Measurements from ENCODE around the gene CDC25C. TPM values are rescaled to one million over a fixed set of nuclear protein-coding genes. Genes with fewer than 3 reads are reported as not detected.
A peak's percentile ranks its signal among the peaks of the same experiment; 100 is the strongest.
"Not testable (repeated sequence)": the region's sequence is repeated elsewhere in the genome, so short reads cannot be mapped to it uniquely, and the experiment has no call there.

Gene CDC25C
- total and polyA plus RNA-seq, 2 of the 4 experiments (the other 2 are of a cell fraction), result 7.3 to 8.2 TPM

DNA sequence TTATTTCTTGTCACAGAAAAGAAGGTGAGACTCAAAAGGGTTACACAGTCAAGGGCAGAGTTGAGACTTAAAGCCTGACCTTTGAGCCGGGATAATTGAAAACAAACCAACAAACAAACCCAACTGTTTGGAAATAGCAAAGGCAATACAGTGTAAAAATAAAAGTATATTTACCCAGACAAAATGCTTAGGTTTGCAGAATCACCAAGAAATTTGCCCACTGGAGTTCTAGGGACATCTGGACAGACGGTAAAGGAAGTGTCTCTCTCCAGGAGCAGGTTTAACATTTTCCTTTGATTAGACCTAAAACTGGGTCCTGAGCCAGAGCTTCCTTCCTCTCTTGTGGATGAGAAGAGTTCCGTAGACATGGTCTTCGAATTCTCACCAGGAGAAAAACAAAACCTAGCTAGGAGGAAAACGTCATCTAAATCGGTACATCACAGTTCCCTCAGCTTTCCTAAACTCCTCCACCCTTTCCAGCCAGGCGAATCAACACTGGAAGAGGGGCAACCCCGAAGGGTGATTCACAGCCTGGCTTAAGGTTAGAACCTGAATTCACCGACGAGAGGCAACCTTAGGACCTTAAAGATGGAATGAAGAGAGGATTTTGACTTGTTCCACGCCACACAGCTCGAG is 673 bp downstream of the CDC25C start:
- DNase-seq, result no peak
- Histone ChIP-seq H2AK5ac (ENCODE audit: low read depth, low read length) (no peak overlapping the region), H3K36me3 (ENCODE audit: control insufficient read depth, insufficient read depth, low read length) (no peaks in the 10 kb centered on the region; the same call in 1 of the 2 replicates), H3K27ac (ENCODE audit: insufficient read depth, low read length) (peak overlapping the region; percentile 1; the same call in 1 of the 2 replicates), H2BK5ac (ENCODE audit: low read depth, low read length, poor library complexity, severe bottlenecking) (no peak overlapping the region), H2BK120ac (ENCODE audit: low read depth, low read length) (no peak overlapping the region), H2AK9ac (replicated peaks; ENCODE audit: low read depth, low read length, poor library complexity) (peak overlapping the region; percentile 89), H3K4me1 (ENCODE audit: control insufficient read depth, insufficient read depth, low read length) (0 out of 2 replicates have a peak, but pooled peaks cover 2% of the 10 kb centered on the region), H3K4me3 (ENCODE audit: insufficient read depth, low read depth, low read length) (peak overlapping the region; percentile 56), H3K9me3 (ENCODE audit: control insufficient read depth, insufficient read depth, low read length) (no peaks in the 10 kb centered on the region), H2BK20ac (ENCODE audit: low read depth, low read length) (no peak overlapping the region), H4K8ac (ENCODE audit: low read depth in 2 of 2, low read length in 2 of 2) (no peak overlapping the region), H4K5ac (ENCODE audit: low read depth, low read length) (no peak overlapping the region), H3K27me3 (ENCODE audit: control insufficient read depth, insufficient read depth, low read length) (no peaks in the 10 kb centered on the region), H3K4ac (ENCODE audit: low read depth, low read length) (peak overlapping the region; percentile 45), H2BK15ac (ENCODE audit: low read depth, low read length) (no peak overlapping the region), H3K23ac (ENCODE audit: low read depth, low read length) (no peak overlapping the region), H3K9me1 (ENCODE audit: insufficient read depth, low read length) (no peaks in the 10 kb centered on the region), H4K20me1 (ENCODE audit: insufficient read depth, low read length) (no peaks in the 10 kb centered on the region), H3K14ac (replicated peaks; ENCODE audit: low read depth, low read length) (no peak overlapping the region), H4K91ac (ENCODE audit: insufficient read depth, low read depth, low read length) (no peak overlapping the region; the same call in 1 of the 2 replicates), H3K56ac (ENCODE audit: extremely low read depth, insufficient read depth, low read length) (0 out of 2 replicates have a peak overlapping the region, but pooled peaks have one; percentile 34), H3K9ac (ENCODE audit: low read depth, low read length) (peak overlapping the region; percentile 44; the same call in 1 of the 2 replicates), H3K79me1 (ENCODE audit: low read depth in 1 of 2, low read length in 2 of 2) (peaks cover 3 to 7% of the 10 kb centered on the region in 2 experiments; a peak in 2 of 4 replicates), H3K4me2 (ENCODE audit: low read depth, low read length) (peak overlapping the region; percentile 87), H2AFZ (replicated peaks; ENCODE audit: low read length, poor library complexity) (peak overlapping the region; percentile 95), H3K18ac (ENCODE audit: low read depth, low read length) (no peak overlapping the region)
- TF ChIP-seq, protein P1, sequence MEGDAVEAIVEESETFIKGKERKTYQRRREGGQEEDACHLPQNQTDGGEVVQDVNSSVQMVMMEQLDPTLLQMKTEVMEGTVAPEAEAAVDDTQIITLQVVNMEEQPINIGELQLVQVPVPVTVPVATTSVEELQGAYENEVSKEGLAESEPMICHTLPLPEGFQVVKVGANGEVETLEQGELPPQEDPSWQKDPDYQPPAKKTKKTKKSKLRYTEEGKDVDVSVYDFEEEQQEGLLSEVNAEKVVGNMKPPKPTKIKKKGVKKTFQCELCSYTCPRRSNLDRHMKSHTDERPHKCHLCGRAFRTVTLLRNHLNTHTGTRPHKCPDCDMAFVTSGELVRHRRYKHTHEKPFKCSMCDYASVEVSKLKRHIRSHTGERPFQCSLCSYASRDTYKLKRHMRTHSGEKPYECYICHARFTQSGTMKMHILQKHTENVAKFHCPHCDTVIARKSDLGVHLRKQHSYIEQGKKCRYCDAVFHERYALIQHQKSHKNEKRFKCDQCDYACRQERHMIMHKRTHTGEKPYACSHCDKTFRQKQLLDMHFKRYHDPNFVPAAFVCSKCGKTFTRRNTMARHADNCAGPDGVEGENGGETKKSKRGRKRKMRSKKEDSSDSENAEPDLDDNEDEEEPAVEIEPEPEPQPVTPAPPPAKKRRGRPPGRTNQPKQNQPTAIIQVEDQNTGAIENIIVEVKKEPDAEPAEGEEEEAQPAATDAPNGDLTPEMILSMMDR (conservative IDR thresholded peaks at IDR 0.05; ENCODE audit: low read depth, low read length), result no peak
- TF ChIP-seq POLR2A (IDR thresholded peaks at IDR 0.05; ENCODE audit: low read depth, low read length) (no peak), CEBPB (IDR thresholded peaks at IDR 0.05; ENCODE audit: low read depth, low read length) (no peak), RAD21 (IDR thresholded peaks at IDR 0.05; ENCODE audit: low read length) (no peak), MAFK (IDR thresholded peaks at IDR 0.05; ENCODE audit: low read depth, low read length) (peak; percentile 76), MXI1 (IDR thresholded peaks at IDR 0.05; ENCODE audit: borderline replicate concordance, low read depth, low read length) (no peak)
- ATAC-seq (ENCODE audit: low read depth), result no peak
- in situ Hi-C loops (cut with MboI; ENCODE audit: low sequenced_read_pairs), result no loop called here
- CTCF ChIA-PET, result interaction anchor here (1.2 kb wide), 2 partner anchors 10 to 22 kb away, joined by 3 to 4 read pairs; partner anchors contain the start of gene KDM3B
- WGBS, 2 experiments (ENCODE audit: extremely low coverage in 2 of 2, insufficient read length in 1 of 2), result no CpG with 5 or more reads among the region's 12 CpGs
- intact Hi-C loops (cut with micrococcal nuclease), result no loop called here
- BruUV-seq (replicated peaks), result no TSS peak
- POLR2A ChIA-PET (ENCODE audit: unreplicated experiment), result no interaction called here
- dilution Hi-C loops (cut with HindIII; ENCODE audit: low sequenced_read_pairs, unreplicated experiment), result no loop called here

DNA sequence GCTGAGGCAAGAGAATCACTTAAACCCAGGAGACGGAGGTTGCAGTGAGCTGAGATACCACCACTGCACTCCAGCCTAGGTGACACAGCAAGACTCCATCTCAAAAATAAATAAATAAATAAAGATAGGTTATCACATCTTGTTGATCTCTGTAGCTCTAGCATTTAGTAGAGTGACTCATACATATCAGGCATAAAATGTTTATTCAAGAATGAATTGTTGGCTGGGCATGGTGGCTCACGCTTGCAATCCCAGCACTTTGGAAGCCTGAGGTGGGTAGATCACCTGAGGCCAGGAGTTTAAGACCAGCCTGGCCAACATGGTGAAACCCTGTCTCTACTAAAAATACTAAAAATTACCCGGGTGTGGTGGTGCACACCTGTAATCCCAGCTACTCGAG is 13.4 kb downstream of the CDC25C start:
- not testable (repeated sequence) for ATAC-seq (ENCODE audit: low read depth); BruUV-seq (replicated peaks)
- no CpG with 5 or more reads among the region's 4 CpGs for WGBS, 2 experiments (ENCODE audit: extremely low coverage in 2 of 2, insufficient read length in 1 of 2)

More for the DNA sequence above, 13.4 kb downstream of the CDC25C start:
- H2AFZ ChIP-seq (replicated peaks; ENCODE audit: low read length, poor library complexity); H3K56ac ChIP-seq (ENCODE audit: extremely low read depth, insufficient read depth, low read length); H3K36me3 ChIP-seq (ENCODE audit: control insufficient read depth, insufficient read depth, low read length); H4K20me1 ChIP-seq (ENCODE audit: insufficient read depth, low read length); H3K4me3 ChIP-seq (ENCODE audit: insufficient read depth, low read depth, low read length); intact Hi-C loops (cut with micrococcal nuclease); H3K9me1 ChIP-seq (ENCODE audit: insufficient read depth, low read length); H2AK9ac ChIP-seq (replicated peaks; ENCODE audit: low read depth, low read length, poor library complexity); DNase-seq; H2BK120ac ChIP-seq (ENCODE audit: low read depth, low read length); dilution Hi-C loops (cut with HindIII; ENCODE audit: low sequenced_read_pairs, unreplicated experiment); POLR2A ChIA-PET (ENCODE audit: unreplicated experiment); H2BK20ac ChIP-seq (ENCODE audit: low read depth, low read length); H3K79me1 ChIP-seq (ENCODE audit: low read depth in 1 of 2, low read length in 2 of 2); H3K4me1 ChIP-seq (ENCODE audit: control insufficient read depth, insufficient read depth, low read length); H3K14ac ChIP-seq (replicated peaks; ENCODE audit: low read depth, low read length); H3K4me2 ChIP-seq (ENCODE audit: low read depth, low read length); H3K27ac ChIP-seq (ENCODE audit: insufficient read depth, low read length); H2AK5ac ChIP-seq (ENCODE audit: low read depth, low read length); H2BK15ac ChIP-seq (ENCODE audit: low read depth, low read length); H4K5ac ChIP-seq (ENCODE audit: low read depth, low read length); H3K9me3 ChIP-seq (ENCODE audit: control insufficient read depth, insufficient read depth, low read length); in situ Hi-C loops (cut with MboI; ENCODE audit: low sequenced_read_pairs); H3K4ac ChIP-seq (ENCODE audit: low read depth, low read length); H3K9ac ChIP-seq (ENCODE audit: low read depth, low read length); H3K23ac ChIP-seq (ENCODE audit: low read depth, low read length); H4K8ac ChIP-seq (ENCODE audit: low read depth in 2 of 2, low read length in 2 of 2); H4K91ac ChIP-seq (ENCODE audit: insufficient read depth, low read depth, low read length); H2BK5ac ChIP-seq (ENCODE audit: low read depth, low read length, poor library complexity, severe bottlenecking); H3K18ac ChIP-seq (ENCODE audit: low read depth, low read length); H3K27me3 ChIP-seq (ENCODE audit: control insufficient read depth, insufficient read depth, low read length): not testable (repeated sequence)
- CTCF ChIA-PET, result interaction anchor here (1.1 kb wide), 1 partner anchor 34 kb away, joined by 9 read pairs; the partner anchor contains the start of gene KDM3B

Measured in IMR-90 (cell line).